ACC112 (cell line): ENCODE results near the gene SRP68.

ENCODE experiments used
- H2AFZ ChIP-seq: fragments of 200-600 bp; sonication (generic); one replicate; pipeline ENCODE4 v1.6.0; 2017; ENCODE audit warnings: antibody characterized with exemption, low read length; ENCODE audit not compliant: unreplicated experiment
- H3K27ac ChIP-seq: fragments of 200-600 bp; sonication (generic); 2 replicates; pipeline ENCODE4 v1.5.1; 2014; ENCODE audit warnings: low read depth, mild to moderate bottlenecking, antibody characterized with exemption, low read length, moderate library complexity
- H3K27me3 ChIP-seq: fragments of 200-600 bp; sonication (generic); 2 replicates; pipeline ENCODE4 v1.6.1; 2014; ENCODE audit warnings: mild to moderate bottlenecking, antibody characterized with exemption, low read length, moderate library complexity, mixed read lengths; ENCODE audit not compliant: insufficient read depth
- H3K36me3 ChIP-seq: fragments of 200-600 bp; sonication (generic); 2 replicates; pipeline ENCODE4 v1.6.1; 2016; ENCODE audit warnings: mild to moderate bottlenecking, antibody characterized with exemption, low read length, moderate library complexity, mixed read lengths; ENCODE audit not compliant: insufficient read depth
- H3K4me1 ChIP-seq: fragments of 200-600 bp; sonication (generic); one replicate; pipeline ENCODE4 v1.6.1; 2016; ENCODE audit warnings: low read length, mixed read lengths; ENCODE audit not compliant: insufficient read depth, unreplicated experiment, control insufficient read depth
- H3K4me3 ChIP-seq: fragments of 200-600 bp; sonication (generic); 2 replicates; pipeline ENCODE4 v1.5.1; 2014; ENCODE audit warnings: mild to moderate bottlenecking, low read depth, low read length
- H3K79me2 ChIP-seq: fragments of 200-600 bp; sonication (generic); one replicate; pipeline ENCODE4 v1.6.0; 2016; ENCODE audit warnings: low read length; ENCODE audit not compliant: control insufficient read depth, unreplicated experiment, insufficient read depth

SRP68 gene

DNA sequence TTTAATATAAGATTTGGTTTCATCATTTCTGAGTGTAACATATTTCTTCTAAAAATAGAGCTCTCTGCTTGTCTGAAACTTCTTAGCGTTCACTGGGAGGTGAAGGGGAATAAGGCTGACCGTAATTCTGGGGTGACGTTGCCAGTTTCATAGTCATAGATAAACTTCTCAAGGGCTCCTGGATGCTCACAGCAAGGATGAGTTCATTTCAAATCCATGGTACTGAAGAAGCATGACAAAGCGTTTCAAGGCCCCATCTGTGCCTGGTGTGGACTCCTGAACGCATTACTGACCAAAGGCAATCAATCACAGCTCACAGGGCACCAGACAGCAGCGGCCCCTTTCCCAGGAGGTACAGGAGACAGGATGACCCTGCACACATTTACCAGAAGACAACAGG is 33.2 kb downstream of the SRP68 start:
- Histone ChIP-seq H3K4me3 (no peak overlapping the region), H3K4me1 (no peaks in the 10 kb centered on the region), H3K27me3 (no peaks in the 10 kb centered on the region), H2AFZ (no peak overlapping the region), H3K79me2 (no peaks in the 10 kb centered on the region), H3K36me3 (peaks cover 23% of the 10 kb centered on the region), H3K27ac (no peak overlapping the region)

DNA sequence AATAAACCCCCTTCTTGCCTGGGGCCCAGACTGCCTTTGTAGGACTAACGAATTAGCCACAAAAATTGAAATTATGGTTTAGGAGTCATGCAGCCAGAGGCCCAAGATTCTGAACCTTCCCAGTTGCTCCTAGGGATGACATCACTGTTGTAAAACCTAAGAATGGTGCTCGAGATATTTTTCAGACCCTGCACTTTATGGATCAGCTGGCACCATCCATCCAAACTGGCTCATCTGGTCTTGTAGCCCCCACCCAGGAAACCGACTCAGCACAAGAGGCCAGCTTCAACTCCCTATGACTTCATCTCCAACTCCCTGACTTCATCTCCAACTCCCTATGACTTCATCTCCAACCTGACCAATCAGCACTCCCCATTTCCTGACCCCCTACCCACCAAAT is 34.3 kb downstream of the SRP68 start:
- H3K4me1 ChIP-seq, result no peaks in the 10 kb centered on the region
- H3K27ac ChIP-seq, result no peak overlapping the region
- H3K36me3 ChIP-seq, result peaks cover 13% of the 10 kb centered on the region
- no peaks in the 10 kb centered on the region for H3K79me2 ChIP-seq
- no peak overlapping the region for H3K4me3 ChIP-seq
- no peak overlapping the region for H2AFZ ChIP-seq
- no peaks in the 10 kb centered on the region for H3K27me3 ChIP-seq

DNA sequence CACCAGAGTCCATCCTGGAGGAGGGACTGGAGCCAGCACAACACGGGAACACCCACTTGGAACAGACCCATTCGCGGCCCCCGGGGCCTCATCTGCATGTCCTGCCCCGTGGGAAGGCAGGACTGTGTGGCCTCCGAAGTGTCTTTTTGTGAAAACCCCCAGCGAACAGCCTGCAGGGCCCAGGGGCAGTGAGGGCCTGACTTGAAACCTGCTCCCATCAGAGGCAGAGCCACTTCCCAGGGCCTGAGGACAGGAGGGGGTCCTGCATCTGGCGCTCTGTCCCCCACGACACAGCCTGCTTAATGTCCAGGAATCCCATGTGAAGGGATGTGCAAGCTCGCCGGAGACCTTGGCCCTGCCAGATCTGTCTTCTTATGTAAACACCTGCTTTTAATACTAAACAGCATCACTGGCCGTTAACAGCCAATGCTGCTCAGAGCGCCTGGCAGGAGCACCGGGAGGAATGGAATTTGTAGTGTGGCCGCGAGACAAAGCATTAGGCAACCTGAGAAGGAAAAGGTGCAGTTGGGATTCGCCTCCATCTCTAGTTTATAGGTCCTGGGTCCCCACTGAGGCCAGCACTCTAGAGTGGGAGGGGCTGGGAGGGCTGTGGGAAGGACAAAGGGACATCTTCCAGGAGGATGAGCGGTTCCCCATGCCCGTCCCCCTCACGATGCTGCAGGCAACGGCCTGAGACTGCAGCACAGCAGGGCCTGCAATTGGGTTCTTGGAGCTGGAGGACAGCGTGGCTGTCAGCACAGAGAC is 35.6 kb downstream of the SRP68 start:
- Histone ChIP-seq H2AFZ (no peak overlapping the region), H3K4me1 (no peaks in the 10 kb centered on the region), H3K4me3 (no peak overlapping the region), H3K79me2 (no peaks in the 10 kb centered on the region), H3K27me3 (no peaks in the 10 kb centered on the region), H3K36me3 (peaks cover 12% of the 10 kb centered on the region), H3K27ac (no peak overlapping the region)

DNA sequence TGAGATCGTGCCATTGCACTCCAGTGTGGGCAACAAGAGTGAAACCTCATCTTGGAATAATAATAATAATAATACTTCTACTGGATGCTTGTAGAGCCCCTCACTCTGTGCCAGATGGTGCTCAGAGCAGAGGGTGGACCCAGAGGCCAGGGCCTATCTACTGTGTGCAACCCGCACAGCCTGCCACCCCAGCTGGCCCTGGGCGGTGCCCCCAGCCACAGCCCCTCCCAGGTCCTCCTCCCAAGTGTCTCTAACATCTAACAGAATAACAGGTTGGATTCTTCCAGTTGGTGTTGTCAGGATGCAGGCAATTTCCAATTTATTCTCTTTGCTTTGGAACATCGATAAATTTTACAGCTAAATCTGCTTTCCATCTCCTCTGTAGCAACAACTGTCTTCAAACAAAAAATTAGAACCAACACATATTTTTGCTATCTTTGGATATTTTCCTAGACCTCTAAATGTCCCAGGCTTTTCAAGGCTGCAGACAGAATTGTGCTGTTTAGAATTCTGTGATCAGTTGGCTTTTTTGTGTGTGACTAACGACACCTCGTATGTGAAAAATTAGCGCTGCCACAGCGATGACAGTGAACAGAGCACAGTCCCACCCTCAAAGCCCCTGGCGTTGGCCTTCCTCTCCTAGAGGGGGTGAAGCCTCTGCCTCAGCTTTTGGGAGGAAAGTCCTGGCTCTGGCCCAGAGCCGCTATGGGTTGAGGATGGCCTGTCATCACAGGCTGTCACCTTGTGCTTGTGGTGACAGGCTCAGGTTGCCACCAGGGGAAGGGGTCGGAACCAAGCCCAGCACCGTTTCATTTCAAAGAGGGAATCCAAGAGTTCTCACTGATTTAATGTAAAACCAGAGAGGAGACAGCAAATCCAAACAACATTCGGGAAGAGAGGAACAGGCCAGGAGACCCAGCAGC is 37.6 kb downstream of the SRP68 start:
- peaks cover 8% of the 10 kb centered on the region for H3K36me3 ChIP-seq
- H3K27me3 ChIP-seq, result no peaks in the 10 kb centered on the region
- no peak overlapping the region for H2AFZ ChIP-seq
- peaks cover under 1% of the 10 kb centered on the region for H3K4me1 ChIP-seq
- H3K79me2 ChIP-seq, result no peaks in the 10 kb centered on the region
- H3K4me3 ChIP-seq, result no peak overlapping the region
- H3K27ac ChIP-seq, result no peak overlapping the region

DNA sequence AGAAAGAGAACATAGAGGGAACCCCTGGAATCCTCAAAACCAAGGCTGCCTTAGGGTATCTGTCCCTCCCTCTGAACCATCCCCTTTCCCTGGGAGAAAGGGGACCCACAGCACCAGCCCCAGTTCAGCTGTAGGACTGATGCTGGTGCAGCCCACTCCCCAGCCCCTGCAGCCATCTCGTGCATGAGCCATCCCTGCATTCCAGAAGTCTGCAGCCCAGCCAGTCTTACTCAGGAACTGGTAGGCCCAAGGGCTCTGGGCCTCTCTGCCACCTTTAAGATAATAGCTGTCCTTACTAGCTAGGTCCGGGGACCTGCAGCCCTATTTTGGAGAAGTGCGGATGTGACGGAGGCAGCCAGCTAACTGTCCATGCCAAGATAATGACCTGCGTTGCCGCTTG is 39.2 kb downstream of the SRP68 start:
- Histone ChIP-seq H3K79me2 (no peaks in the 10 kb centered on the region), H3K4me3 (no peak overlapping the region), H3K36me3 (no peaks in the 10 kb centered on the region), H3K27ac (no peak overlapping the region), H3K4me1 (peaks cover 5% of the 10 kb centered on the region), H3K27me3 (no peaks in the 10 kb centered on the region), H2AFZ (no peak overlapping the region)

DNA sequence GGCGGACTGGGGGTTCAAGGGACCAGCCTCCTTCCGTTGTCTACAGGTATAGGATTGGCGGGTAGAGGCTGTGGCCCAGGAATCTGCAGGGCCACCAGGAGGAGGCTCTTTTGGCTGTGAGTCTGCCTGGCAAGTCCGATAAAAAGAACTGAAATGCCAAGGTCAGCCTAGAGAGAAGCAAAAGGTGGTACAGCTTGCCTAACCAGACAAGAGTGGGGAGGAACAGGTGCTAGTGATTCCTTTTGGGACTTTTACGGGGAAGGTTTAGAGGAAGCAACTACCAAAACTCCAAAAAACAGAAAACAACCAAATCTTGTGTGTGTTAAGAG is 39.6 kb downstream of the SRP68 start:
- Histone ChIP-seq H3K27ac (no peak overlapping the region), H3K4me3 (no peak overlapping the region), H3K27me3 (no peaks in the 10 kb centered on the region), H2AFZ (no peak overlapping the region), H3K36me3 (no peaks in the 10 kb centered on the region), H3K4me1 (peaks cover 5% of the 10 kb centered on the region), H3K79me2 (no peaks in the 10 kb centered on the region)

DNA sequence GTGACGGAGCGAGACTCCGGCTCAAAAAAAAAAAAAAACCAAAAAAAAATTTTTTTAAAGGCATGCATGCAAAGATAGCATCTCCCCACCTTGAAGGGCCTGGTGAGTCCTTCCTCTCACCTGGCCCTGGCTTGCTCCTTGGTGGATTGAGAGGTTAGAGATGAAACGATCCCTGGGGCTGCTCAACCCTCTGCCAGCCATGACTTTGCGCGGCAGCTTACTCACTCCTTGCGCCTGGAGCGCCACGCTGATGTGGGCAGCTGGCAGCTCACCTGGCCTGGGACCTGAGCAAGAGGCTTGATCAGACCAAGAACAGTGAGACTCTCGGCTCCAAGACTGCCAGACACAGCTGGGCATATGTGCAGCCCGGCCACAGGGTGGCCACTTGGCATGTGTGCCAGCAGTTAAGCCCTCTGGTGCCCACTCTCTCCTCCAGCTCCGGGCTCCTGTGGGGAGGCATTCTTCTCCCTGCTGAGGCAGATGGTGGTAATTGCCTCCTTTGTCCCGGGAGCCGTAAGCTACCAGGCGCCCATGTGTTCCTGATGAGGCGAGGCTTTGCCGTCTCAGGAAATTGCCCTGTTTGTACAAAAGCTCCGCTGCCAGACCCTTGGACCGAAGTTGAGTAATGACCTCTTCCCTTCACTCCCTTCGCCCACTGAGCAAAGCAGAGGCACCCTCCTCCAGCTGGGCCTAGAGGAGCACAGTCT is 40.1 kb downstream of the SRP68 start:
- H3K4me1 ChIP-seq, result peaks cover 5% of the 10 kb centered on the region
- no peak overlapping the region for H3K27ac ChIP-seq
- no peak overlapping the region for H2AFZ ChIP-seq
- H3K27me3 ChIP-seq, result no peaks in the 10 kb centered on the region
- H3K36me3 ChIP-seq, result no peaks in the 10 kb centered on the region
- no peaks in the 10 kb centered on the region for H3K79me2 ChIP-seq
- H3K4me3 ChIP-seq, result no peak overlapping the region

DNA sequence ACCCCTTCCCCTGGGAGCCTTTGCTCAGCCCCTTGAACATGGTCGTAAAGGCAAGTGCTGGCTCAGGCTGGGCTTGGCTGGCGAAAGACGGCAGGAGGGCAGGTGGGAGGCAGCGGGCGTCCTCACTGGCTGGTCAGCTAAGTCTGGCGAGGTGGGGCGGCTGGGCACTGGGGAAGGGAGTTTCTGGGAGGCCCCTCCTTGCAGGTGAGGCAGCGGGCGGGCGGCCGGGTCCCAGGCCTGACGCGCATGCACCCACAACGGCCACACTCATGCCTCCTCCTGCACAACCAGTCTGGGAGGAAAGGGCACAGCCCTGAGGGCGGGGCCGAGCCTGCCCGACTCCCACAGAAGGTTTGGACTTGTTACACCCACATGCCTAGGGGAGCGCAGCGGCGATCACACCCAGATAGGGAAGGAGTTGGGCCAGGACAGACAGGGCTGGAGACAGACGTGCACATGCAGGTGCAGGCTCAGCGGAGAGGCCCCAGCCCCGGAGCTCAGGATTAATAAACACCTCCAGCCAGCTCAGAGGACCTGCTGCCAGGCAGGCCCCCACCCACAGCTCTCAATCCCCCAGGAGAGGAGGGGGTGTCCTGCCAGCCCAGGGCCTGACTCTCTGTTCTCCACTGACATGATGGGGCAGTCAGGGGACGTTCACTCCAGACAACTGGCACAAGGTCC is 45.0 kb downstream of the SRP68 start, which contains the start of gene EVPL:
TSS of gene EVPL (minus strand) at position 148 of the 681 bp plus-strand sequence. CDS start at position 40, 108 bp downstream.
- Histone ChIP-seq H3K36me3 (no peaks in the 10 kb centered on the region), H3K79me2 (no peaks in the 10 kb centered on the region), H3K27me3 (no peaks in the 10 kb centered on the region), H3K4me3 (no peak within 1 kb of the TSS), H3K27ac (no peak within 1 kb of the TSS), H2AFZ (no peak within 1 kb of the TSS), H3K4me1 (peaks cover 5% of the 10 kb centered on the region)

DNA sequence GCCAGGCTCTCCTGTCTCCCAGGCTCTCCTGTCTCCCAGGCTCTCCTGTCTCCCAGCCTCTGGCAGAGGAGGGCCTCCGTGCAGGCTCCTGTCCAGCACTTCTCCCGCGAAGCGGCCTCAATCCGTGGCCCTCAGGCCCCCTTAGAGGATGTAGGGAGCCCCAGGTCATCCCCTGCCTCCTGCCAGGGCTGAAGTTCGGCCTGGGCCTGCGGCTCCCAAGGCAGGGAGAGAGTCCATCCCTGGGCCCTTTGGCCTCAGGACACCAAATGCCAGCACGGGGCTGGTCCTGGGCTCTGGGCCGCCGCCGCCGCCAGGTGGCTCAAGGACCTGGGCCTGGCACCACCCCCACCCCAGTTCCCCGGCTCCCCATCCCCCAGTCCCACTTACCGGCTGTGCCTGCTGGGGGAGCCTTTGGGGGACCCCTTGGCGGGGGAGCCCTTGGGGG is 45.6 kb downstream of the SRP68 start:
- H2AFZ ChIP-seq, result no peak overlapping the region
- H3K36me3 ChIP-seq, result no peaks in the 10 kb centered on the region
- H3K79me2 ChIP-seq, result no peaks in the 10 kb centered on the region
- H3K4me3 ChIP-seq, result no peak overlapping the region
- peaks cover 5% of the 10 kb centered on the region for H3K4me1 ChIP-seq
- H3K27ac ChIP-seq, result no peak overlapping the region
- H3K27me3 ChIP-seq, result no peaks in the 10 kb centered on the region

DNA sequence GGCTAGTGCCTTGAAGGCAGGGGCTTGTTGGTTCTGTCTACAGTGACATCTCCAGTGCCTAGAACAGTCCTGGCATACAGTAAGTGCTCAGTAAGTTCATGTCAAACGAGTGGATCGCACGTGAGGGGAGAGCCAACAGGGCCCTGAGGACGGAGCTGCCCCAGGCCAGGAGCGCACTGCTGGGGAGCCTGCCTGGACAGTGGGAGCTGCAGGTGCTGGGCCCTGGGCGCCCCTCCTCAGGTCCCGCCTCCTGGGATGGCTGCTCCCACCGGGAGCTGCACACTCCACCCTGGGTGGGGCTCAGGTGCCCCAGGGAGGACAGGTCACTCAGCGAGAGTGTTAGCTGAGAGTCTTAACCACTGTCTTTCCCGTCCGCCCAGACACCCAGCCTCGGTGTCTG is 47.0 kb downstream of the SRP68 start:
- no peak overlapping the region for H2AFZ ChIP-seq
- no peaks in the 10 kb centered on the region for H3K36me3 ChIP-seq
- no peak overlapping the region for H3K27ac ChIP-seq
- no peaks in the 10 kb centered on the region for H3K79me2 ChIP-seq
- H3K27me3 ChIP-seq, result no peaks in the 10 kb centered on the region
- H3K4me1 ChIP-seq, result peaks cover 5% of the 10 kb centered on the region
- H3K4me3 ChIP-seq, result no peak overlapping the region
